Activated naive CD8-positive, alpha-beta T cell treated with anti-CD3 and anti-CD28 coated beads for 36 hours (primary cell): ENCODE measurements around the gene GALR1. TPM values are rescaled to one million over a fixed set of nuclear protein-coding genes. Genes with fewer than 3 reads are reported as not detected.
"Not testable (repeated sequence)": the region's sequence is repeated elsewhere in the genome, so short reads cannot be mapped to it uniquely, and the experiment has no call there.

ENCODE experiments used
- DNase-seq: peaks from one replicate; pipeline ENCODE4 v3.0.0; 2021
- H3K27ac Mint-ChIP-seq: one replicate; pipeline ENCODE4 v1.8.0; 2022; ENCODE audit warnings: mild to moderate bottlenecking, moderate library complexity, mixed read lengths
- H3K27me3 Mint-ChIP-seq: one replicate; pipeline ENCODE4 v1.8.0; 2022; ENCODE audit warnings: mild to moderate bottlenecking, mixed read lengths
- H3K36me3 Mint-ChIP-seq: one replicate; pipeline ENCODE4 v1.8.0; 2021; ENCODE audit warnings: mild to moderate bottlenecking, mixed read lengths
- H3K4me1 Mint-ChIP-seq: one replicate; pipeline ENCODE4 v1.8.0; 2021; ENCODE audit warnings: mixed read lengths
- H3K4me3 Mint-ChIP-seq: one replicate; pipeline ENCODE4 v1.8.0; 2022; ENCODE audit warnings: mild to moderate bottlenecking, moderate library complexity, mixed read lengths
- H3K9me3 Mint-ChIP-seq: one replicate; pipeline ENCODE4 v1.8.0; 2022; ENCODE audit warnings: mixed read lengths
- total RNA-seq, 2 experiments: library from RNA; stranded (reverse); gene quantifications; one replicate each; pipeline ENCODE4 v1.2.3, GENCODE V29; 2021

GALR1 gene
- total RNA-seq, 2 experiments from 2014 or later = not detected

GRCh38 chr18:77271576-77272481, 22.2 kb downstream of the GALR1 start:
- DNase-seq = no peak
- peaks cover 22% of the 10 kb centered on the region for H3K27me3 Mint-ChIP-seq
- no peak overlapping the region for H3K4me3 Mint-ChIP-seq
- no peaks in the 10 kb centered on the region for H3K9me3 Mint-ChIP-seq
- peaks cover 3% of the 10 kb centered on the region for H3K4me1 Mint-ChIP-seq
- H3K36me3 Mint-ChIP-seq = no peaks in the 10 kb centered on the region
- no peak overlapping the region for H3K27ac Mint-ChIP-seq

GRCh38 chr18:77290841-77291240, 41.2 kb downstream of the GALR1 start:
- DNase-seq, H3K27ac Mint-ChIP-seq, H3K36me3 Mint-ChIP-seq, H3K4me1 Mint-ChIP-seq, H3K27me3 Mint-ChIP-seq, H3K4me3 Mint-ChIP-seq, H3K9me3 Mint-ChIP-seq: not testable (repeated sequence)

- no peaks in the 10 kb centered on the region for H3K36me3 Mint-ChIP-seq
- H3K4me1 Mint-ChIP-seq = no peaks in the 10 kb centered on the region
- DNase-seq = no peak
- no peaks in the 10 kb centered on the region for H3K9me3 Mint-ChIP-seq
- H3K27ac Mint-ChIP-seq = no peak overlapping the region
- no peaks in the 10 kb centered on the region for H3K27me3 Mint-ChIP-seq
- H3K4me3 Mint-ChIP-seq = no peak overlapping the region
These were observed 48.5 kb downstream of the GALR1 start for GRCh38 chr18:77298172-77298571.

GRCh38 chr18:77299706-77300105, 50.1 kb downstream of the GALR1 start:
- Mint-ChIP-seq H3K36me3 (no peaks in the 10 kb centered on the region), H3K4me3 (no peak overlapping the region), H3K4me1 (no peaks in the 10 kb centered on the region), H3K27ac (no peak overlapping the region), H3K9me3 (no peaks in the 10 kb centered on the region), H3K27me3 (no peaks in the 10 kb centered on the region)
- DNase-seq = no peak

- H3K9me3 Mint-ChIP-seq = no peaks in the 10 kb centered on the region
- no peaks in the 10 kb centered on the region for H3K36me3 Mint-ChIP-seq
- no peaks in the 10 kb centered on the region for H3K27me3 Mint-ChIP-seq
- no peaks in the 10 kb centered on the region for H3K4me1 Mint-ChIP-seq
- H3K4me3 Mint-ChIP-seq = no peak overlapping the region
- no peak for DNase-seq
- no peak overlapping the region for H3K27ac Mint-ChIP-seq
These were observed 50.9 kb downstream of the GALR1 start for GRCh38 chr18:77300579-77300978.

GRCh38 chr18:77304268-77304667, 54.6 kb downstream of the GALR1 start:
- no peak overlapping the region for H3K4me3 Mint-ChIP-seq
- H3K27ac Mint-ChIP-seq = no peak overlapping the region
- no peaks in the 10 kb centered on the region for H3K4me1 Mint-ChIP-seq
- no peaks in the 10 kb centered on the region for H3K36me3 Mint-ChIP-seq
- no peaks in the 10 kb centered on the region for H3K27me3 Mint-ChIP-seq
- no peak for DNase-seq
- no peaks in the 10 kb centered on the region for H3K9me3 Mint-ChIP-seq

- DNase-seq = no peak
- H3K27me3 Mint-ChIP-seq = no peaks in the 10 kb centered on the region
- no peak overlapping the region for H3K4me3 Mint-ChIP-seq
- no peaks in the 10 kb centered on the region for H3K9me3 Mint-ChIP-seq
- H3K36me3 Mint-ChIP-seq = no peaks in the 10 kb centered on the region
- H3K27ac Mint-ChIP-seq = no peak overlapping the region
- H3K4me1 Mint-ChIP-seq = no peaks in the 10 kb centered on the region
These were observed 56.0 kb downstream of the GALR1 start for GRCh38 chr18:77305676-77306075.

GRCh38 chr18:77308216-77308615, 58.6 kb downstream of the GALR1 start:
- H3K27ac Mint-ChIP-seq = no peak overlapping the region
- no peaks in the 10 kb centered on the region for H3K9me3 Mint-ChIP-seq
- DNase-seq = no peak
- H3K36me3 Mint-ChIP-seq = no peaks in the 10 kb centered on the region
- H3K4me3 Mint-ChIP-seq = no peak overlapping the region
- H3K27me3 Mint-ChIP-seq = no peaks in the 10 kb centered on the region
- no peaks in the 10 kb centered on the region for H3K4me1 Mint-ChIP-seq

- Mint-ChIP-seq H3K27ac (no peak overlapping the region), H3K27me3 (peaks cover 3% of the 10 kb centered on the region), H3K4me1 (no peaks in the 10 kb centered on the region), H3K4me3 (no peak overlapping the region), H3K36me3 (no peaks in the 10 kb centered on the region), H3K9me3 (no peaks in the 10 kb centered on the region)
- DNase-seq = no peak
These were observed 64.9 kb downstream of the GALR1 start for GRCh38 chr18:77314511-77314910.

- H3K4me1 Mint-ChIP-seq = no peaks in the 10 kb centered on the region
- no peaks in the 10 kb centered on the region for H3K9me3 Mint-ChIP-seq
- no peak overlapping the region for H3K4me3 Mint-ChIP-seq
- H3K36me3 Mint-ChIP-seq = no peaks in the 10 kb centered on the region
- peaks cover 7% of the 10 kb centered on the region for H3K27me3 Mint-ChIP-seq
- no peak for DNase-seq
- no peak overlapping the region for H3K27ac Mint-ChIP-seq
These were observed 65.3 kb downstream of the GALR1 start for GRCh38 chr18:77314952-77315351.

GRCh38 chr18:77316008-77316407, 66.4 kb downstream of the GALR1 start:
- Mint-ChIP-seq H3K9me3 (no peaks in the 10 kb centered on the region), H3K27ac (no peak overlapping the region), H3K36me3 (no peaks in the 10 kb centered on the region), H3K27me3 (peaks cover 18% of the 10 kb centered on the region), H3K4me3 (no peak overlapping the region), H3K4me1 (no peaks in the 10 kb centered on the region)
- no peak for DNase-seq

- H3K36me3 Mint-ChIP-seq = no peaks in the 10 kb centered on the region
- no peak overlapping the region for H3K4me3 Mint-ChIP-seq
- no peak overlapping the region for H3K27ac Mint-ChIP-seq
- peaks cover 19% of the 10 kb centered on the region for H3K27me3 Mint-ChIP-seq
- DNase-seq = no peak
- H3K9me3 Mint-ChIP-seq = no peaks in the 10 kb centered on the region
- no peaks in the 10 kb centered on the region for H3K4me1 Mint-ChIP-seq
These were observed 67.0 kb downstream of the GALR1 start for GRCh38 chr18:77316641-77317040.

- Mint-ChIP-seq H3K27me3 (peaks cover 26% of the 10 kb centered on the region), H3K9me3 (no peaks in the 10 kb centered on the region), H3K4me1 (no peaks in the 10 kb centered on the region)
These were observed 71.4 kb downstream of the GALR1 start for GRCh38 chr18:77320971-77321559.

GRCh38 chr18:77321823-77322805, 72.5 kb downstream of the GALR1 start:
- H3K27ac Mint-ChIP-seq = no peak overlapping the region
- H3K4me1 Mint-ChIP-seq = no peaks in the 10 kb centered on the region
- H3K27me3 Mint-ChIP-seq = peaks cover 26% of the 10 kb centered on the region
- H3K9me3 Mint-ChIP-seq = no peaks in the 10 kb centered on the region
- no peaks in the 10 kb centered on the region for H3K36me3 Mint-ChIP-seq
- H3K4me3 Mint-ChIP-seq = no peak overlapping the region
- DNase-seq = no peak

More at GRCh38 chr18:77320971-77321559, 71.4 kb downstream of the GALR1 start:
- Mint-ChIP-seq H3K36me3 (no peaks in the 10 kb centered on the region), H3K4me3 (no peak overlapping the region), H3K27ac (no peak overlapping the region)
- no peak for DNase-seq
